Epithelial cell of proximal tubule (primary cell): ENCODE results near the gene DAPK1. TPM values are rescaled to one million over a fixed set of nuclear protein-coding genes. Genes with fewer than 3 reads are reported as not detected.

ENCODE experiments used
- DNase-seq: peaks from one replicate; pipeline ENCODE4 v3.0.0-alpha.2; 2011; ENCODE audit warnings: low read depth
- H3K4me3 ChIP-seq: 2 replicates; pipeline ENCODE4 v1.5.1; 2011; ENCODE audit warnings: low read depth, mild to moderate bottlenecking, low read length
- CTCF ChIP-seq: conservative IDR thresholded peaks from 2 replicates; pipeline ENCODE4 v1.5.1; 2012; ENCODE audit warnings: low read depth, mild to moderate bottlenecking, low read length
- total RNA-seq: library from RNA; depleted of rRNA; stranded (reverse); fragments of >200 nt; gene quantifications from 2 replicates; pipeline ENCODE4 v1.2.3, GENCODE V29; 2015

DAPK1 gene
- total RNA-seq, 1 donor from 2014 or later: 46.3 TPM

DNA sequence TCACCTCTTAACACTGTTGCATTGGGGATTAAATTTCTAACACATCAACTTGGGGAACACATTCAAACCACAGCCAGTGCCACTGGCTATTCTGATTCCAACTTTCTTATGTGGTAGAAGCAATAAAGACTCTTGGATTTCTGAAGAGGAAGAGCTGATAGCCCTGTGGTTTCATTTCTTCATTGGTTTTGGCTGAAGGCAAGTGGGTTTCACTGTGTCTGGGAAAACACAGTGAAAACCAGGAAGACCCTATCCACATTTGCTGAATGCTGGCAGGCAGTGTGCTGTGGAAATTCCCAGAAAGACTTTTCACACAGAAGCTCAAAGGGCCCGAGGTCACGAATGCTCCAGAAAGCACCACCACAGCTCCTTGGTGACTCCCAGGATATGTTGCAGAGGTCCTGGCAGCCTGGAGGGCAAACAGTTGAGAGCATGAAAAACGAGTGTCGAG is 67.1 kb downstream of the DAPK1 start:
- no peak for TF ChIP-seq CTCF
- H3K4me3 ChIP-seq: no peak overlapping the region
- DNase-seq: no peak

- no peak for DNase-seq
- no peak for TF ChIP-seq CTCF
- H3K4me3 ChIP-seq: no peak overlapping the region
Measured at GRCh38 chr9:87567001-87567400, 69.3 kb downstream of the DAPK1 start.

GRCh38 chr9:87567571-87567970 is 69.9 kb downstream of the DAPK1 start:
- no peak for DNase-seq
- H3K4me3 ChIP-seq: no peak overlapping the region
- no peak for TF ChIP-seq CTCF

GRCh38 chr9:87567983-87568382 is 70.3 kb downstream of the DAPK1 start:
- DNase-seq: no peak
- no peak for TF ChIP-seq CTCF
- no peak overlapping the region for H3K4me3 ChIP-seq

DNA sequence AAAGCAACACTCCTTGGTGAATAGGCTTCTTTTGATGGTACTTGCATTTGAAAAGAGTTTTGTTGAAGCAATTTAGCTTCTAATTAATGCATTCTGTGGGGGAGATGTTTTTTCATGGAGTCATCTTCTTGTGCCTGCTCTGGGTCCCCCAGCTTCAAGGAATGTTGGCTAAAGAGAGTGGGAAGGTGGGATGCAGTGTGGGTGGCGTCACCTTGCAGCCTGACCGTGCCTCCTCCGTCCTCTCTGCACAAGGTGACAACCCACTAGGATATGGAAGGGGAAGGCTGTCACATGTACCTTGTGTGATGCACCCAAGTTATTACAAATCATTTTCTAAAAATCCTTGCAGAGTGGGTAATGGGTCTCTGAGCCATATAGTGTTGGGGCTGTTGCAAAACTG is 70.7 kb downstream of the DAPK1 start:
- DNase-seq: no peak
- TF ChIP-seq CTCF: no peak
- H3K4me3 ChIP-seq: no peak overlapping the region

DNA sequence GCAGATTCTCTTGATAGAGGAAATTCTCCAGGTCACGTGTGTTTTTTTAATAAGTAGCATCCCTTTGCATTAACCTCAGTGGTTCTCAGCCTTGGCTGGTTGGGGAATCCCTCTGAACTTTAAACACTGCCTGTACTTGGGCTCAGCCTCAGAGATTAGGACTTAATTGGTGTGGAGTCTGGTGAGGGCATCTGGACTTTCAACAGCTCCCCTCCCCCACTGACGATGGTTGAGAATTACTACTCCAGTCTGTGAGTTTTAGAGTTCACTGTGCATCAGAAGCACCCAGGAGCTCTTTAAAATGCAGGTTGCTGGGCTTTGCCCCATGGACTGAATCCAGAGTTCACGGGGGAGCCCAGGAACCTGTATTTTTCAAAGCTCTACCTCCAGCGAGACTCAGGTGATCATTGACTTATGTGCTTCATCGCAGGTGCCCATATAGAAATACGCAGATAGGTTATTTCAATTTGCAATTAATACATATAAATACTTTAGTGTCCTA is 71.4 kb downstream of the DAPK1 start:
- no peak for TF ChIP-seq CTCF

DNA sequence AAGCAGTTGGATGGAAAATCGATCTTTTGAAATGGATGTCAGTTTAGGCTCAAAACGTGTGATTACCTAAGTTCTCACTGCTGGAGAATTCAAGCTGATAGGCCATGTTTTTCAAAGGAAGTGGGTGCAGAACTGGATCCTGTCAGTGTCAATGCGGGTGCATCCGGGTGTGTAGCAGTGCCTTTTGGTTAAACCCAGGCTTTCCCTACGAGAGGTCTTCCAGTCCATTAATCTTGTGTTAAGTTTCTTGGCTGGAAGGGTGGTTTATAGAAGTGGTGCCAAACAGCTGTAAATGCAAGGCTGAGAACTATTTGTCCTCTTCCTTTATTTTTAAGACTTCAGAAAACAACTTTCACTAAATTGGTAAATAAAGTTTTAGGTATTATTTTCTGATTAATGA is 71.9 kb downstream of the DAPK1 start:
- no peak for DNase-seq
- H3K4me3 ChIP-seq: no peak overlapping the region
- no peak for TF ChIP-seq CTCF

More for the DNA sequence above, 71.4 kb downstream of the DAPK1 start:
- no peak for DNase-seq
- H3K4me3 ChIP-seq: no peak overlapping the region
